ENCODE measurements around the gene MRPL48.
"Not testable (repeated sequence)": the region's sequence is repeated elsewhere in the genome, so short reads cannot be mapped to it uniquely, and the experiment has no call there.

MRPL48 gene

GRCh38 chr11:73779084-73779902 is 8.4 kb upstream of the MRPL48 start:
- peak; percentile 98 for DNase-seq

- no peak for DNase-seq
Observed at GRCh38 chr11:73781303-73781702, 6.4 kb upstream of the MRPL48 start.

- DNase-seq = no peak
Observed at GRCh38 chr11:73783483-73784020, 4.1 kb upstream of the MRPL48 start.

GRCh38 chr11:73784080-73784634 is 3.5 kb upstream of the MRPL48 start:
- DNase-seq = peak; percentile 53

GRCh38 chr11:73784734-73785133 is 2.9 kb upstream of the MRPL48 start:
- DNase-seq = no peak

- not testable (repeated sequence) for DNase-seq
Observed at GRCh38 chr11:73785467-73785866, 2.2 kb upstream of the MRPL48 start.

GRCh38 chr11:73787051-73787642 is 527 bp upstream of the MRPL48 start:
- DNase-seq = no peak

- DNase-seq = no peak
Observed at GRCh38 chr11:73789279-73789670, 1.6 kb downstream of the MRPL48 start.

GRCh38 chr11:73792584-73792983 is 4.9 kb downstream of the MRPL48 start:
- no peak for DNase-seq

GRCh38 chr11:73795925-73796632 is 8.4 kb downstream of the MRPL48 start:
- DNase-seq = no peak

GRCh38 chr11:73797457-73797856 is 9.8 kb downstream of the MRPL48 start:
- DNase-seq = no peak

GRCh38 chr11:73800276-73800806 is 12.7 kb downstream of the MRPL48 start:
- no peak for DNase-seq

- no peak for DNase-seq
Observed at GRCh38 chr11:73801136-73801535, 13.5 kb downstream of the MRPL48 start.

- no peak for DNase-seq
Observed at GRCh38 chr11:73804712-73805111, 17.0 kb downstream of the MRPL48 start.

- DNase-seq = no peak
Observed at GRCh38 chr11:73808052-73808451, 20.4 kb downstream of the MRPL48 start.

- DNase-seq = no peak
Observed at GRCh38 chr11:73810637-73811036, 23.0 kb downstream of the MRPL48 start.

- DNase-seq = no peak
Observed at GRCh38 chr11:73812234-73812633, 24.6 kb downstream of the MRPL48 start.

- DNase-seq = no peak
Observed at GRCh38 chr11:73814812-73815211, 27.1 kb downstream of the MRPL48 start.

- DNase-seq = peak; percentile 25
Observed at GRCh38 chr11:73818846-73819245, 31.2 kb downstream of the MRPL48 start.

GRCh38 chr11:73830261-73830660 is 42.6 kb downstream of the MRPL48 start:
- DNase-seq = no peak

- DNase-seq = no peak
Observed at GRCh38 chr11:73833067-73833466, 45.4 kb downstream of the MRPL48 start.

GRCh38 chr11:73838443-73839122 is 50.9 kb downstream of the MRPL48 start:
- peak; percentile 28 for DNase-seq

- DNase-seq = no peak
Observed at GRCh38 chr11:73839123-73839457, 51.4 kb downstream of the MRPL48 start.
